Thymus (tissue), 11 donors: Measurements from ENCODE around the gene DHCR24. TPM values are rescaled to one million over a fixed set of nuclear protein-coding genes. Genes with fewer than 3 reads are reported as not detected.

ENCODE experiments used
- DNase-seq, 9 donors: peaks; one replicate each; pipeline ENCODE4 v3.0.0-alpha.2; 2013; ENCODE audit warnings: low spot score in 9 of 9, low read depth in 6 of 9, missing footprints in 1 of 9
- H3K27ac ChIP-seq, 2 donors: one replicate each; pipeline ENCODE4 v1.5.1; 2013; ENCODE audit warnings: control low read depth in 1 of 2, low read depth in 1 of 2, low read length in 1 of 2, mild to moderate bottlenecking in 1 of 2, moderate library complexity in 1 of 2
- H3K27me3 ChIP-seq, 2 donors: one replicate each; pipeline ENCODE4 v1.5.1; 2013; ENCODE audit warnings: low read length in 1 of 2; ENCODE audit not compliant: control insufficient read depth in 2 of 2, insufficient read depth in 1 of 2
- H3K36me3 ChIP-seq, 2 donors: one replicate each; pipeline ENCODE4 v1.5.1; 2013; ENCODE audit warnings: low read length in 1 of 2, mild to moderate bottlenecking in 1 of 2, moderate library complexity in 1 of 2; ENCODE audit not compliant: control insufficient read depth in 2 of 2, insufficient read depth in 2 of 2
- H3K4me1 ChIP-seq, 2 donors: one replicate each; pipeline ENCODE4 v1.5.1; 2013; ENCODE audit warnings: low read length in 2 of 2; ENCODE audit not compliant: control insufficient read depth in 2 of 2, insufficient read depth in 2 of 2
- H3K4me3 ChIP-seq, 2 donors: one replicate each; pipeline ENCODE4 v1.5.1; 2013; ENCODE audit warnings: low read length in 2 of 2, control low read depth in 1 of 2, mild to moderate bottlenecking in 1 of 2
- H3K9me3 ChIP-seq, 2 donors: one replicate each; pipeline ENCODE4 v1.5.1; 2013; ENCODE audit warnings: low read length in 1 of 2, mild to moderate bottlenecking in 1 of 2; ENCODE audit not compliant: control insufficient read depth in 2 of 2, insufficient read depth in 1 of 2
- WGBS: extraction: QIAGEN DNeasy Blood & Tissue Kit; methylation state at CpG from one replicate; pipeline ENCODE4 v1.1.7; 2013; 5-methylcytosine and 5-hydroxymethylcytosine counted together
- polyA plus RNA-seq: library from polyadenylated mRNA; stranded (reverse); fragments of 200-250 nt; gene quantifications from one replicate; pipeline ENCODE4 v1.2.3, GENCODE V29; 2013
- total RNA-seq: library from RNA; stranded (reverse); fragments of 120-200 nt; gene quantifications from one replicate; pipeline ENCODE4 v1.2.4, GENCODE V29; 2013
- donor health status: healthy.

Gene DHCR24
- total and polyA plus RNA-seq, 2 donors = 8.0 to 14.2 TPM

DNA sequence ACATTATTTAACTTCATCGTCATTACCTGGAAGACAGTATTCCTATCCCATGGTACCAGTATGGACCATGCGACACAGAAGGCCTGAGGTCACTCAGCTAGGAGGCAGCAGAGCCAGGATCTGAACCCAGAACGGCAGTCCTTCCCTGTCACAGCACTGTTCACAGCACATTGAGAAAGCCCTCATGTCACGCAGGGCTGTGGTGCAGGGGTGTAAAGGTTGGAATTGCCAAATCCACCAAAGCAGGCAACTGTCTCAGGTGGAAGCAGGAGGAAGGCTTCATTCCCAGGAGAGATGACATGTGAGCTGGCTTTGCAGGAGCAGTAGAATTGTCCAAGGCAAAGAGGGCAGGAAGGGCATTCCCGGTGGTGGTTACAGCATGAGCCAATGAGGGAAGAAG lies 75.9 kb downstream of the DHCR24 start:
- no peak overlapping the region for H3K27ac ChIP-seq
- no peak overlapping the region for H3K4me3 ChIP-seq
- no peaks in the 10 kb centered on the region for H3K36me3 ChIP-seq
- WGBS = 97% methylated on average over 5 of the region's 5 CpGs
- H3K9me3 ChIP-seq = no peaks in the 10 kb centered on the region
- DNase-seq = no peak
- H3K27me3 ChIP-seq = no peaks in the 10 kb centered on the region
- no peaks in the 10 kb centered on the region for H3K4me1 ChIP-seq

DNA sequence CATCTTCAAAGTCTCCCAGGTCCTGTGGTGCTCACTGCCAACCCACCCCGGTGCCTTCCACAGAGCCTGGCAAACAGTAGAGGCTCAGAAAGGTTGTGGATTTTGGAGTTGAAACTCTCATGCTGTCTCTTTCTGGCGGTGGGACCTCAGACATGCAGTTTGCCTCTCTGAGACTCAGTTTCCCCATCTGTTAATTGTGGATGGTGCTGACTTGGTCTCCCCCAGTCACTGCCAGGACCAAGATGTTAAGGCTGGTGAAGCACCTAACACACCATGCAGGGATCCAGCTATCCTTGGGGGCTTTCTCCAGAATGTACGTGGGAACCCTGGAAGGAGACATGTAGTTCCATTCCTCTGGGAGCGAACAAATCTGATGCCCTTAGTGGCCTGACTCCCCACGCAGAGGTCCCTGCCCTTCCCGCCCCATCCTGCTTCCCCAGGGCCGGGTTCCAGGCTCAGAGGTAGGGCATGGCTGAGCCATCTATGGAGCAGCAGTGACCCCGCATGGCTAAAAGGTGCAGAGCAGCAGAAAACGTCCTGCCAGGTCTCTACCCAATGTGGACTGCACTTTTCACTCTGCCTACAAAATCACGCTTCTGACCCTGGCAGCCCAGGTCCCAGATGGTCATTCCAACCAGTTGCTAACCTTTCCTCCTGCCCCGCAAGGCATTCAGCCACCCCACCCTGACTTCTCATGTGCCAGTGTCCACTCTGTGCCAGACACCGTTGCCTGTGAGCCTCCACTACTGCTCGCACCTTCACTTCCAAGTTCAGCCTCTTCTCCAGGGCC lies 76.6 kb downstream of the DHCR24 start:
- WGBS = 49% methylated on average over 13 of the region's 13 CpGs
- H3K27me3 ChIP-seq = no peaks in the 10 kb centered on the region
- no peaks in the 10 kb centered on the region for H3K36me3 ChIP-seq
- H3K4me3 ChIP-seq = no peak overlapping the region
- no peaks in the 10 kb centered on the region for H3K9me3 ChIP-seq
- DNase-seq = peak; percentile 21 to 70 (median 35)
- H3K27ac ChIP-seq = no peak overlapping the region
- H3K4me1 ChIP-seq = no peaks in the 10 kb centered on the region

- Histone ChIP-seq H3K27me3 (no peaks in the 10 kb centered on the region), H3K4me1 (no peaks in the 10 kb centered on the region), H3K27ac (no peak overlapping the region), H3K9me3 (no peaks in the 10 kb centered on the region), H3K36me3 (no peaks in the 10 kb centered on the region), H3K4me3 (no peak overlapping the region)
- no peak for DNase-seq
- WGBS = 65% methylated on average over 3 of the region's 3 CpGs
Observed at GRCh38 chr1:54809496-54810074, 77.4 kb downstream of the DHCR24 start.

- Histone ChIP-seq H3K4me3 (no peak overlapping the region), H3K27ac (no peak overlapping the region)
- DNase-seq = no peak
Observed at GRCh38 chr1:54808443-54809207, 78.4 kb downstream of the DHCR24 start.

DNA sequence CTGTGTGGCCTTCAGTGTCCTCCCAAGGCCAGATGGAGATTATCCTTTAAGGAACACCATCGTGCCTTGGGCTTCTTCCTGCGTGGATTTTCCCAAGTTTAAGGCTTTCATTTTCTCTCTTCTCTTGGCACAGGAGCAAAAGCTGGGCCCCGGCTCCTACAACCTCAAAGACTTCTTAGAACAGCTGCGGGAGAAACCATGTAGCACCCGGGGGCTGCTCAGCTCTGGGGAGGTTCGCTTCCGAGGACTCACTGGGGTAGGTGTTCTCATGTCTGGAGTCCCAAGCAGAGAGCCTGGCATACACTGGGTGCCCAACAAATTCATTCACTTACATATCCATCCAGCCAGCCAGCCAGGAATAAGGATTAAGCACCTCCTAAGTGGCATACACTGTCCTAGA lies 79.2 kb downstream of the DHCR24 start:
- H3K27ac ChIP-seq = no peak overlapping the region

More at GRCh38 chr1:54808443-54809207, 78.4 kb downstream of the DHCR24 start:
- H3K27me3 ChIP-seq = peaks cover 0 to 4% of the 10 kb centered on the region in 2 donors
- no peaks in the 10 kb centered on the region for H3K9me3 ChIP-seq
- H3K36me3 ChIP-seq = no peaks in the 10 kb centered on the region
- WGBS = 94% methylated on average over 12 of the region's 12 CpGs
- H3K4me1 ChIP-seq = no peaks in the 10 kb centered on the region

DNA sequence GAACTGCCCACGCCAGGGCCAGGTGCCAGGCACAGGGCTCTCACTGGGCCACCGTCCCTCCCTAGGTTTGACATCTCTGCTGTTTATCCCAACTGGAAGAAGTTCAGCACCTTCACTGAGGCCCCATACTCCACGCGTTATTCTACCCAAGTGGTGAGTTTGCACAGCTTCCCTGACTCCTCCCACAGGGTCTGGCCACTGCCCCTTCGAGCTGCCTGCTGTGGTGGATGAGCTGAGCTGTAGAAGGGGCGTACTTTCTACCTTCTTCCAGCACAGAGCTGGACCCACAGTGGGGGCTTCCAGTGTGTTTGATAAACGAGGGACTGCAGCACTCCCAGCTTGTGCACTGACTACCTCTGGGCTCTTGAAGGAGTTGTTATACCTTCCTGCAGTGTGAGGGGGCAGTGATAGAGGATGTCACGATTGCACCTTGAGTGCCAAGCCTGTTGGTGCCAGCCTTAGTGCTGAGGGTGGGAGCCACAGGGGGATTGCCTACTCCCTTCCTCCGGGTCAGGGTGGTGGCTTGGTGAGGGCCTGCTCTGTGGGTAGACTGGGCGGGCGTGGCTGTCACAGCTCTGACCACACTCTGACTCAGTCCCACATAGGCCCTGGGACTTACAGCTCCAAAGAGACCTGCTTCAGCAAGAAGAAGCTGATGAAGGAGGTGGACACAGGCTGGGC lies 79.9 kb downstream of the DHCR24 start:
- no peak overlapping the region for H3K27ac ChIP-seq
- DNase-seq = no peak

More for the DNA sequence above, 79.2 kb downstream of the DHCR24 start:
- no peak for DNase-seq
- H3K36me3 ChIP-seq = no peaks in the 10 kb centered on the region
- peaks cover 0 to 5% of the 10 kb centered on the region in 2 donors for H3K27me3 ChIP-seq
- no peak overlapping the region for H3K4me3 ChIP-seq
- no peaks in the 10 kb centered on the region for H3K9me3 ChIP-seq
- WGBS = 91% methylated on average over 7 of the region's 7 CpGs
- H3K4me1 ChIP-seq = no peaks in the 10 kb centered on the region

GRCh38 chr1:54805981-54806381 lies 81.0 kb downstream of the DHCR24 start:
- DNase-seq = no peak
- peaks cover 0 to 8% of the 10 kb centered on the region in 2 donors for H3K4me1 ChIP-seq
- no peak overlapping the region for H3K27ac ChIP-seq
- H3K9me3 ChIP-seq = no peaks in the 10 kb centered on the region
- 94% methylated on average over 35 of the region's 35 CpGs for WGBS
- peaks cover 0 to 16% of the 10 kb centered on the region in 2 donors for H3K27me3 ChIP-seq
- no peaks in the 10 kb centered on the region for H3K36me3 ChIP-seq
- no peak overlapping the region for H3K4me3 ChIP-seq

More for the DNA sequence above, 79.9 kb downstream of the DHCR24 start:
- 94% methylated on average over 11 of the region's 11 CpGs for WGBS
- H3K4me3 ChIP-seq = no peak overlapping the region
- H3K9me3 ChIP-seq = no peaks in the 10 kb centered on the region
- H3K27me3 ChIP-seq = peaks cover 0 to 5% of the 10 kb centered on the region in 2 donors
- no peaks in the 10 kb centered on the region for H3K4me1 ChIP-seq
- H3K36me3 ChIP-seq = no peaks in the 10 kb centered on the region

DNA sequence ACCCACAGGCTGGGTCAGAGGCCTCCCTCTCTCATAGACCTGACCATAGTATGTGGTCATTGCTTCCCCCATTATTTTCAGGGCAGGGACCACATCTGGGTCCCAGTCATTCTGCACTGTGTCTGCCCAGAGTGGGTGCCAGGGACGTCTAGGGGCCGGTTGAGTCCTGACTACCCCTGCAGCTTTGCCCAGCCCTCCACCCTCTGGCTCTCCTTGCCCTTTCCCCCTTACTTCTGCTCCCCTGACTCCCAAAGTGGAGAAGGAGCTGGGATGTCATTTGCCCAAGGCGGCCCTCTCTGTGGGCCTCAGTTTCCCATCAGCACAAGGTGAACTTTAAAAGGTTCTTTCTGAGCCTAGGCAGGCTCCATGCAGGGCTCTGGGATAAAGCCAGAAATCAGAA lies 81.5 kb downstream of the DHCR24 start:
- H3K27me3 ChIP-seq = peaks cover 3 to 21% of the 10 kb centered on the region in 2 donors
- no peak overlapping the region for H3K4me3 ChIP-seq
- H3K4me1 ChIP-seq = peaks cover 0 to 9% of the 10 kb centered on the region in 2 donors
- WGBS = 97% methylated on average over 3 of the region's 3 CpGs
- H3K36me3 ChIP-seq = no peaks in the 10 kb centered on the region
- DNase-seq = no peak
- H3K27ac ChIP-seq = no peak overlapping the region
- no peaks in the 10 kb centered on the region for H3K9me3 ChIP-seq
